Left renal cortex interstitium (tissue), 4 donors: ENCODE measurements around the gene UBXN2A. TPM values are rescaled to one million over a fixed set of nuclear protein-coding genes. Genes with fewer than 3 reads are reported as not detected.
"Not testable (repeated sequence)": the region's sequence is repeated elsewhere in the genome, so short reads cannot be mapped to it uniquely, and the experiment has no call there.

Experiments used
- DNase-seq, 4 donors: peaks; one replicate each; pipeline ENCODE4 v3.0.0-alpha.2; 2013; ENCODE audit warnings: low read depth in 4 of 4, low spot score in 2 of 4, missing footprints in 1 of 4
- polyA plus RNA-seq, 4 donors: library from polyadenylated mRNA; unstranded; fragments of 120-200 nt; gene quantifications; one replicate each; pipeline ENCODE4 v1.2.1, GENCODE V29; 2013; ENCODE audit not compliant: insufficient read length in 4 of 4

Gene UBXN2A
- polyA plus RNA-seq, 4 donors = 15.4 to 19.3 (median 17.7) TPM

- no peak for DNase-seq
Measured at GRCh38 chr2:24011250-24012104, 71.2 kb downstream of the UBXN2A start.

- DNase-seq = no peak
Measured at GRCh38 chr2:24012521-24013188, 72.4 kb downstream of the UBXN2A start.

GRCh38 chr2:24014902-24015301 lies 74.6 kb downstream of the UBXN2A start:
- DNase-seq = not testable (repeated sequence)

- no peak for DNase-seq
Measured at GRCh38 chr2:24015562-24016375, 75.5 kb downstream of the UBXN2A start.

- no peak for DNase-seq
Measured at GRCh38 chr2:24016376-24016761, 76.1 kb downstream of the UBXN2A start.

- no peak for DNase-seq
Measured at GRCh38 chr2:24016853-24017703, 76.8 kb downstream of the UBXN2A start.

- no peak for DNase-seq
Measured at GRCh38 chr2:24017711-24018110, 77.4 kb downstream of the UBXN2A start.

- no peak for DNase-seq
Measured at GRCh38 chr2:24018241-24018640, 78.0 kb downstream of the UBXN2A start.

GRCh38 chr2:24019729-24020128 lies 79.5 kb downstream of the UBXN2A start:
- DNase-seq = no peak

- DNase-seq = no peak
Measured at GRCh38 chr2:24020244-24020643, 80.0 kb downstream of the UBXN2A start.

GRCh38 chr2:24021122-24021998 lies 81.1 kb downstream of the UBXN2A start:
- no peak for DNase-seq

- no peak for DNase-seq
Measured at GRCh38 chr2:24022324-24022974, 82.2 kb downstream of the UBXN2A start.

- DNase-seq = no peak
Measured at GRCh38 chr2:24022975-24023575, 82.8 kb downstream of the UBXN2A start.

- DNase-seq = no peak
Measured at GRCh38 chr2:24024018-24024417, 83.8 kb downstream of the UBXN2A start.

GRCh38 chr2:24024996-24025663 lies 84.9 kb downstream of the UBXN2A start:
- no peak for DNase-seq

GRCh38 chr2:24026233-24026632 lies 86.0 kb downstream of the UBXN2A start:
- DNase-seq = no peak

GRCh38 chr2:24038786-24039499 lies 98.7 kb downstream of the UBXN2A start:
- no peak for DNase-seq
